Right atrium auricular region (tissue), 2 donors: ENCODE data around the gene LRRC71. TPM values are rescaled to one million over a fixed set of nuclear protein-coding genes. Genes with fewer than 3 reads are reported as not detected.

Experiments used
- DNase-seq: peaks from one replicate; pipeline ENCODE4 v3.0.0-alpha.2; 2019; ENCODE audit warnings: low spot score
- H3K27ac ChIP-seq, 2 donors: fragments of 200-600 bp; sonication (generic); 1 replicate in 1 of 2; 2 replicates in 1 of 2; pipeline ENCODE4 v1.5.1; 2016 to 2019
- H3K27me3 ChIP-seq, 2 donors: fragments of 200-600 bp; sonication (generic); one replicate each; pipeline versions ENCODE4 v1.5.1 to v1.6.0; 2017 to 2019
- H3K36me3 ChIP-seq: fragments of 200-600 bp; sonication (generic); one replicate; pipeline ENCODE4 v1.5.1; 2016
- H3K4me1 ChIP-seq, 2 donors: fragments of 200-600 bp; sonication (generic); one replicate each; pipeline versions ENCODE4 v1.5.1 to v1.6.0; 2017 to 2019
- H3K4me3 ChIP-seq, 2 donors: fragments of 200-600 bp; sonication (generic); 1 replicate in 1 of 2; 2 replicates in 1 of 2; pipeline ENCODE4 v1.5.1; 2017 to 2019; ENCODE audit warnings: mild to moderate bottlenecking in 1 of 2, moderate library complexity in 1 of 2
- H3K9me3 ChIP-seq, 2 donors: fragments of 200-600 bp; sonication (generic); one replicate each; pipeline ENCODE4 v1.5.1; 2019
- CTCF ChIP-seq, 2 donors: fragments of 200-600 bp; sonication (generic); IDR thresholded peaks; one replicate each; pipeline ENCODE4 v1.5.1; 2019; ENCODE audit warnings: antibody characterized with exemption in 2 of 2
- total RNA-seq, 2 donors: library from RNA; depleted of rRNA; stranded (reverse); fragments of >200 nt; gene quantifications; one replicate each; pipeline ENCODE4 v1.1.0, GENCODE V29; 2016

The LRRC71 gene
- total RNA-seq, 2 donors from 2014 or later, result not detected

GRCh38 chr1:156886583-156887281 is 33.7 kb upstream of the LRRC71 start:
- Histone ChIP-seq H3K27ac (no peak overlapping the region), H3K36me3 (no peaks in the 10 kb centered on the region), H3K4me1 (peaks cover 0 to under 1% of the 10 kb centered on the region in 2 donors), H3K4me3 (no peak overlapping the region), H3K9me3 (no peaks in the 10 kb centered on the region), H3K27me3 (no peaks in the 10 kb centered on the region)
- no peak for TF ChIP-seq CTCF (IDR thresholded peaks at IDR 0.05)
- no peak for DNase-seq

- no peak overlapping the region for H3K27ac ChIP-seq
- H3K4me3 ChIP-seq, result no peak overlapping the region
- no peaks in the 10 kb centered on the region for H3K27me3 ChIP-seq
- no peak for TF ChIP-seq CTCF (IDR thresholded peaks at IDR 0.05)
- no peak for DNase-seq
- H3K36me3 ChIP-seq, result no peaks in the 10 kb centered on the region
- peaks cover 0 to 6% of the 10 kb centered on the region in 2 donors for H3K4me1 ChIP-seq
- H3K9me3 ChIP-seq, result no peaks in the 10 kb centered on the region
These were observed 33.1 kb upstream of the LRRC71 start for GRCh38 chr1:156887317-156887716.

GRCh38 chr1:156887734-156888133 is 32.7 kb upstream of the LRRC71 start:
- Histone ChIP-seq H3K9me3 (no peaks in the 10 kb centered on the region), H3K4me1 (peaks cover 0 to 10% of the 10 kb centered on the region in 2 donors), H3K27me3 (no peaks in the 10 kb centered on the region), H3K4me3 (no peak overlapping the region), H3K27ac (no peak overlapping the region), H3K36me3 (no peaks in the 10 kb centered on the region)
- no peak for DNase-seq
- no peak for TF ChIP-seq CTCF (IDR thresholded peaks at IDR 0.05)

- DNase-seq, result peak; percentile 84
- peaks cover 0 to 23% of the 10 kb centered on the region in 2 donors for H3K4me1 ChIP-seq
- no peak overlapping the region for H3K27ac ChIP-seq
- H3K36me3 ChIP-seq, result no peaks in the 10 kb centered on the region
- no peaks in the 10 kb centered on the region for H3K9me3 ChIP-seq
- no peaks in the 10 kb centered on the region for H3K27me3 ChIP-seq
- peak; percentile 64 to 85 for TF ChIP-seq CTCF (IDR thresholded peaks at IDR 0.05)
- no peak overlapping the region for H3K4me3 ChIP-seq
These were observed 30.4 kb upstream of the LRRC71 start for GRCh38 chr1:156889802-156890580.

GRCh38 chr1:156892190-156893047 is 28.0 kb upstream of the LRRC71 start:
- no peaks in the 10 kb centered on the region for H3K27me3 ChIP-seq

More at GRCh38 chr1:156892190-156893047, 28.0 kb upstream of the LRRC71 start:
- H3K4me3 ChIP-seq, result peak overlapping the region; percentile 12 to 59
- no peaks in the 10 kb centered on the region for H3K9me3 ChIP-seq
- peaks cover 0 to 47% of the 10 kb centered on the region in 2 donors for H3K4me1 ChIP-seq
- TF ChIP-seq CTCF (IDR thresholded peaks at IDR 0.05), result peak; percentile 84 to 93
- peak overlapping the region; percentile 85 to 90 for H3K27ac ChIP-seq
- DNase-seq, result peak; percentile 90
- H3K36me3 ChIP-seq, result no peaks in the 10 kb centered on the region
